A673 (cell line): ENCODE measurements around the gene ERF. TPM values are rescaled to one million over a fixed set of nuclear protein-coding genes. Genes with fewer than 3 reads are reported as not detected.

Experiments used
- BruUV-seq: library from RNA; stranded (reverse); fragments of 400-500 nt; replicated peaks from 2 replicates; lab custom pipeline; 2021; lab: Mats Ljungman, UMichigan
- CTCF ChIA-PET: fragments of 300-600 bp; sonication (Branson Sonifier 250); formaldehyde crosslinking; loops from one replicate; lab custom pipeline; 2022; ENCODE audit warnings: antibody characterized with exemption; lab: Charles Lee
- POLR2A ChIA-PET: fragments of 300-600 bp; sonication (Branson Sonifier 250); formaldehyde crosslinking; loops from one replicate; lab custom pipeline; 2022; ENCODE audit warnings: antibody characterized with exemption; ENCODE audit not compliant: low non-redundant PET; lab: Charles Lee
- DNase-seq: peaks from one replicate; pipeline ENCODE4 v3.0.0-alpha.2; 2015; ENCODE audit warnings: low spot score
- H3K27ac ChIP-seq: fragments of 200-600 bp; sonication (generic); 2 replicates; pipeline ENCODE4 v1.5.1; 2016; ENCODE audit warnings: mixed run types, low read depth, mild to moderate bottlenecking, mixed read lengths, antibody characterized with exemption, low read length; ENCODE audit not compliant: poor library complexity, severe bottlenecking
- H3K27me3 ChIP-seq: fragments of 200-600 bp; sonication (generic); replicated peaks from 2 replicates; pipeline ENCODE4 v1.6.1; 2017; ENCODE audit warnings: mixed run types, low read depth, mild to moderate bottlenecking, mixed read lengths, antibody characterized with exemption, low read length; ENCODE audit not compliant: insufficient read depth, poor library complexity
- H3K36me3 ChIP-seq: fragments of 200-600 bp; sonication (generic); 2 replicates; pipeline ENCODE4 v1.6.1; 2016; ENCODE audit warnings: mixed run types, mild to moderate bottlenecking, mixed read lengths, antibody characterized with exemption, low read length; ENCODE audit not compliant: insufficient read depth, poor library complexity, severe bottlenecking
- H3K4me1 ChIP-seq: fragments of 200-600 bp; sonication (generic); 2 replicates; pipeline ENCODE4 v1.6.1; 2017; ENCODE audit warnings: mixed run types, mild to moderate bottlenecking, mixed read lengths, antibody characterized with exemption, low read length; ENCODE audit not compliant: insufficient read depth, poor library complexity, severe bottlenecking
- H3K4me3 ChIP-seq: fragments of 200-600 bp; sonication (generic); 2 replicates; pipeline ENCODE4 v1.5.1; 2016; ENCODE audit warnings: low read depth, mixed run types, mild to moderate bottlenecking, mixed read lengths, low read length; ENCODE audit not compliant: poor library complexity, severe bottlenecking
- H3K9me3 ChIP-seq: fragments of 200-600 bp; sonication (generic); 2 replicates; pipeline ENCODE4 v1.6.1; 2016; ENCODE audit warnings: mixed run types, low read depth, mild to moderate bottlenecking, mixed read lengths, antibody characterized with exemption, low read length; ENCODE audit not compliant: poor library complexity, severe bottlenecking
- EZH2 ChIP-seq: fragments of 200-600 bp; sonication (generic); IDR thresholded peaks from 2 replicates; pipeline ENCODE4 v1.6.1; 2017; ENCODE audit warnings: borderline replicate concordance, low read depth, mild to moderate bottlenecking, mixed read lengths, antibody characterized with exemption, low read length; ENCODE audit not compliant: poor library complexity, severe bottlenecking
- intact Hi-C: fragments of 100-400 bp; cut with micrococcal nuclease; formaldehyde crosslinking; loops from one replicate; pipeline ENCODE4 v1.10.0; 2022; ENCODE audit not compliant: unreplicated experiment
- total RNA-seq: library from RNA; stranded (reverse); gene quantifications from 2 replicates; pipeline ENCODE4 v1.2.3, GENCODE V29; 2021
- TF ChIP-seq, protein P1 (sequence below): fragments of 300-800, 200-600 bp; sonication (generic); conservative IDR thresholded peaks from 2 replicates; pipeline ENCODE4 v1.5.1; 2017; ENCODE audit warnings: low read depth, mild to moderate bottlenecking, antibody characterized with exemption, low read length, moderate library complexity, mixed read lengths

ERF gene
- total RNA-seq, 1 experiment from 2014 or later = 164 TPM

- Histone ChIP-seq H3K4me3 (no peak overlapping the region), H3K27me3 (no peaks in the 10 kb centered on the region), H3K9me3 (no peaks in the 10 kb centered on the region), H3K36me3 (peaks cover 8% of the 10 kb centered on the region), H3K4me1 (peaks cover 16% of the 10 kb centered on the region), H3K27ac (no peak overlapping the region)
- no peak for DNase-seq
- ChIA-PET CTCF (interaction anchor here (0.6 kb wide), 1 partner anchor 112 kb away, joined by 3 read pairs; no protein-coding TSS in a partner anchor), POLR2A (no interaction called here)
- no TSS peak for BruUV-seq
- intact Hi-C loops = no loop called here
- TF ChIP-seq EZH2 = no peak
- TF ChIP-seq, protein P1, sequence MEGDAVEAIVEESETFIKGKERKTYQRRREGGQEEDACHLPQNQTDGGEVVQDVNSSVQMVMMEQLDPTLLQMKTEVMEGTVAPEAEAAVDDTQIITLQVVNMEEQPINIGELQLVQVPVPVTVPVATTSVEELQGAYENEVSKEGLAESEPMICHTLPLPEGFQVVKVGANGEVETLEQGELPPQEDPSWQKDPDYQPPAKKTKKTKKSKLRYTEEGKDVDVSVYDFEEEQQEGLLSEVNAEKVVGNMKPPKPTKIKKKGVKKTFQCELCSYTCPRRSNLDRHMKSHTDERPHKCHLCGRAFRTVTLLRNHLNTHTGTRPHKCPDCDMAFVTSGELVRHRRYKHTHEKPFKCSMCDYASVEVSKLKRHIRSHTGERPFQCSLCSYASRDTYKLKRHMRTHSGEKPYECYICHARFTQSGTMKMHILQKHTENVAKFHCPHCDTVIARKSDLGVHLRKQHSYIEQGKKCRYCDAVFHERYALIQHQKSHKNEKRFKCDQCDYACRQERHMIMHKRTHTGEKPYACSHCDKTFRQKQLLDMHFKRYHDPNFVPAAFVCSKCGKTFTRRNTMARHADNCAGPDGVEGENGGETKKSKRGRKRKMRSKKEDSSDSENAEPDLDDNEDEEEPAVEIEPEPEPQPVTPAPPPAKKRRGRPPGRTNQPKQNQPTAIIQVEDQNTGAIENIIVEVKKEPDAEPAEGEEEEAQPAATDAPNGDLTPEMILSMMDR = no peak
Observed at GRCh38 chr19:42272535-42272897, 17.6 kb upstream of the ERF start.

GRCh38 chr19:42271861-42272534, 17.1 kb upstream of the ERF start:
- peaks cover 18% of the 10 kb centered on the region for H3K4me1 ChIP-seq
- H3K36me3 ChIP-seq = peaks cover 8% of the 10 kb centered on the region
- H3K27ac ChIP-seq = peak overlapping the region; percentile 60
- CTCF ChIA-PET = no interaction called here
- TF ChIP-seq, protein P1 = no peak
- TF ChIP-seq EZH2 = no peak
- POLR2A ChIA-PET = no interaction called here
- intact Hi-C loops = no loop called here
- no TSS peak for BruUV-seq
- DNase-seq = no peak
- H3K27me3 ChIP-seq = no peaks in the 10 kb centered on the region
- H3K4me3 ChIP-seq = no peak overlapping the region
- no peaks in the 10 kb centered on the region for H3K9me3 ChIP-seq

- H3K9me3 ChIP-seq = no peaks in the 10 kb centered on the region
- intact Hi-C loops = no loop called here
- peaks cover 18% of the 10 kb centered on the region for H3K4me1 ChIP-seq
- H3K27ac ChIP-seq = peak overlapping the region; percentile 99
- H3K36me3 ChIP-seq = peaks cover 8% of the 10 kb centered on the region
- no TSS peak for BruUV-seq
- no peak overlapping the region for H3K4me3 ChIP-seq
- DNase-seq = no peak
- H3K27me3 ChIP-seq = no peaks in the 10 kb centered on the region
- POLR2A ChIA-PET = no interaction called here
- CTCF ChIA-PET = interaction anchor here (1.6 kb wide), 1 partner anchor 9 kb away, joined by 12 read pairs; no protein-coding TSS in a partner anchor
- TF ChIP-seq EZH2 = no peak
- TF ChIP-seq, protein P1 = no peak
Observed at GRCh38 chr19:42271045-42271419, 16.1 kb upstream of the ERF start.
